Caco-2 (cell line): Measurements from ENCODE around the gene CENPX. TPM values are rescaled to one million over a fixed set of nuclear protein-coding genes. Genes with fewer than 3 reads are reported as not detected.

Experiments used
- BruUV-seq: library from RNA; stranded (reverse); fragments of 400-500 nt; replicated peaks from 2 replicates; lab custom pipeline; 2021; lab: Mats Ljungman, UMichigan
- CTCF ChIA-PET: fragments of 300-600 bp; sonication (Branson Sonifier 250); formaldehyde crosslinking; loops from one replicate; lab custom pipeline; 2022; ENCODE audit warnings: antibody characterized with exemption; lab: Charles Lee
- POLR2A ChIA-PET: fragments of 300-600 bp; sonication (Branson Sonifier 250); formaldehyde crosslinking; loops from one replicate; lab custom pipeline; 2022; ENCODE audit warnings: antibody characterized with exemption; lab: Charles Lee
- DNase-seq, 2 experiments: peaks; one replicate each; pipeline versions ENCODE4 v3.0.0 to v3.0.0-alpha.2; 2020 to 2022
- H3K27me3 ChIP-seq: replicated peaks from 2 replicates; pipeline ENCODE4 v1.6.0; 2011; ENCODE audit warnings: low read length; ENCODE audit not compliant: control insufficient read depth, insufficient read depth
- H3K36me3 ChIP-seq: 2 replicates; pipeline ENCODE4 v1.5.1; 2011; ENCODE audit warnings: low read length; ENCODE audit not compliant: control insufficient read depth, insufficient read depth
- H3K4me1 ChIP-seq: fragments of 250-450 bp; sonication (Bioruptor Pico); 2 replicates; pipeline ENCODE4 v1.5.1; 2020; ENCODE audit warnings: mild to moderate bottlenecking
- H3K4me3 ChIP-seq: 2 replicates; pipeline ENCODE4 v1.5.1; 2011; ENCODE audit warnings: low read depth, mild to moderate bottlenecking, control low read depth, low read length
- H3K9me3 ChIP-seq: fragments of 250-450 bp; sonication (Bioruptor Pico); 2 replicates; pipeline ENCODE4 v1.5.1; 2020; ENCODE audit warnings: mild to moderate bottlenecking, moderate library complexity
- H3K27ac Mint-ChIP-seq: one replicate; pipeline ENCODE4 v1.8.0; 2022; ENCODE audit warnings: mixed read lengths; ENCODE audit not compliant: unreplicated experiment
- H3K27me3 Mint-ChIP-seq: one replicate; pipeline ENCODE4 v1.8.0; 2022; ENCODE audit warnings: mixed read lengths; ENCODE audit not compliant: insufficient read depth, unreplicated experiment
- H3K36me3 Mint-ChIP-seq: one replicate; pipeline ENCODE4 v1.8.0; 2022; ENCODE audit warnings: mild to moderate bottlenecking, mixed read lengths; ENCODE audit not compliant: insufficient read depth, unreplicated experiment
- H3K4me1 Mint-ChIP-seq: one replicate; pipeline ENCODE4 v1.8.0; 2022; ENCODE audit warnings: low read depth, mixed read lengths; ENCODE audit not compliant: unreplicated experiment
- H3K4me3 Mint-ChIP-seq: one replicate; pipeline ENCODE4 v1.8.0; 2022; ENCODE audit warnings: mild to moderate bottlenecking, moderate library complexity, mixed read lengths; ENCODE audit not compliant: unreplicated experiment
- H3K9me3 Mint-ChIP-seq: one replicate; pipeline ENCODE4 v1.8.0; 2022; ENCODE audit warnings: mixed read lengths; ENCODE audit not compliant: unreplicated experiment
- CTCF ChIP-seq, 2 experiments: fragments of 200-600 bp in 1 of 2; IDR thresholded peaks; 1 replicate in 1 of 2; 2 replicates in 1 of 2; pipeline versions ENCODE4 v1.5.1 to v1.8.0; 2011 to 2022; ENCODE audit warnings: antibody characterized with exemption in 1 of 2, control low read depth in 1 of 2, inconsistent platforms in 1 of 2, low read depth in 1 of 2, low read length in 1 of 2, mild to moderate bottlenecking in 1 of 2, moderate library complexity in 1 of 2; ENCODE audit not compliant: insufficient read depth in 1 of 2, severe bottlenecking in 1 of 2, unreplicated experiment in 1 of 2
- intact Hi-C: fragments of 100-400 bp; cut with micrococcal nuclease; formaldehyde crosslinking; loops from one replicate; pipeline ENCODE4 v1.10.0; 2022; ENCODE audit not compliant: unreplicated experiment
- total RNA-seq: library from RNA; stranded (reverse); gene quantifications from 2 replicates; pipeline ENCODE4 v1.2.3, GENCODE V29; 2022

Gene CENPX
- total RNA-seq, 1 experiment from 2014 or later: 85.3 TPM

DNA sequence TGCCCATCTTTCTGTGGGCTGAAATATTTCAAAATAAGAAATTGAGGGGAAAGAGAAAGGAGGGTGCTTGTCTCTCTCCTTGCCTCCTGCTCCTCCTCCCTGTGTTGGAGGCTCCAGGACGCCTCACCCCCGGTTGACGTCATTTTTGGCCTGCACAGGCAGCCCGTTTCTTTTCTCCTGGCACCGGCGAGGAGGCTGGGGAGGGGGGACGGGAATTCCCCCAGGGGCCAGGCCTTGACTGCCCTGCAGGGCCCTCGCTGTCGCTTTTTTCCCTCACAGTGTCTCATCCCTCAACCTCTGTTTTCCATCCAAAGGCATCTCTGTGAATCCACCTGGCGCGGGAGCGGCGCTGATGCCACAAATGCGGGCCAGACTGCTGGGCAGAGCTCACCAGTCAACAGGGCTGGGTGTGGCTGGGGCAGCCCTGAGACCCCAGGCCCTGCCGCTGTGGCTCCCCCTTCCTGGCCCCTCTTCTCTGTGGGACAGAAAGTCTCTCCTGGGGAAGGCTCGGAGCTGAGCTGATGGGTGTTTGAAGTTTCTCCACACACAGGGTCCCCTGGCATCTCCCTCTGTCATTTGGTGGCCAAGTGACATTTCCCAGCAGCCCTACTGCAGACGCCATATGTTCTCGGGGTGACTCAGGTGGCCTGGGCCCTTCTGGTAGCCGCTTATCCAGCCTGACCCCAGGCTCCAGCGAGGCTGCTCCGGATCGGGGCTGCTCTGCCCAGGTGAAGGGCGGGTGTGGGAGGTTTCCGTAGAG lies 16.0 kb downstream of the CENPX start:
- Mint-ChIP-seq H3K4me3 (no peak overlapping the region), H3K27me3 (no peaks in the 10 kb centered on the region), H3K36me3 (peaks cover 17% of the 10 kb centered on the region), H3K9me3 (no peaks in the 10 kb centered on the region), H3K4me1 (no peaks in the 10 kb centered on the region), H3K27ac (no peak overlapping the region)
- Histone ChIP-seq H3K9me3 (no peaks in the 10 kb centered on the region), H3K4me1 (peaks cover 19% of the 10 kb centered on the region), H3K27me3 (no peaks in the 10 kb centered on the region), H3K36me3 (no peaks in the 10 kb centered on the region; the same call in 1 of the 2 replicates), H3K4me3 (no peak overlapping the region)
- intact Hi-C loops: no loop called here
- no peak for DNase-seq
- TF ChIP-seq CTCF (IDR thresholded peaks at IDR 0.05; ENCODE audit: insufficient read depth in 1 of 2, low read depth in 1 of 2, low read length in 1 of 2, severe bottlenecking in 1 of 2, unreplicated experiment in 1 of 2): no peak
- no TSS peak for BruUV-seq
- ChIA-PET POLR2A (no interaction called here), CTCF (no interaction called here)

DNA sequence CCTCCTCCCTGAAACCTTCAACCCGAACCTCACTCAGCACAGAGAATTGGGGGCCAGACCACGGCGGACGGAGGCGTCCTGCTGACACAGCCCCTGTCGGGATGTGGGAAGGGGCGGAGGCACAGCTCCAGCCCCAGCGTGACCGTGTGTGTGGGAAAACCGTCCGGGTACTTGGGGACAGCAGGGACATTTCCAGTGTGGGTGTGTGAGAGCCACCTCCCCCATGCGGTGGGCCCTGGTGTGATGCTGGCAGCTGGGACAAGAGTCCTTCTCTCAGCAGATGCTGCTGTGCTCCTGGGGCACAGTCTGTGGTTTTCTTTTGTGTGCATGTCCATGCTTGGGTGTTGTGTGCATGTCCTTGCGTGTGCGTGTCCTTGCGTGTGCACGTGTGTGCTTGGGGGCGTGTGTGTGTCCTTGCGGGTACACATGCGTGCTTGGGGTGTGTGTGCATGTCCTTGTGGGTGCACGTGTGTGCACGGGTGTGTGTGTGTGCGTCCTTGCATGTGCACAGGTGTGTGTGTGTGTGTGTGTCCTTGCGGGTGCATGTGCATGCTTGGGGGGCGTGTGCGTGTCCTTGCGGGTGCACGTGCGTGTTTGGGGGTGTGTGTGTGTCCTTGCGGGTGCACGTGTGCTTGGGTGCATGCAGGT lies 16.9 kb downstream of the CENPX start:
- DNase-seq: no peak
- BruUV-seq: no TSS peak
- no peak overlapping the region for H3K4me3 Mint-ChIP-seq
- H3K4me1 Mint-ChIP-seq: no peaks in the 10 kb centered on the region
- intact Hi-C loops: no loop called here
- no peak overlapping the region for H3K4me3 ChIP-seq
- no peaks in the 10 kb centered on the region for H3K9me3 Mint-ChIP-seq
- H3K36me3 Mint-ChIP-seq: peaks cover 16% of the 10 kb centered on the region
- CTCF ChIA-PET: interaction anchor here (0.5 kb wide), 1 partner anchor 162 kb away, joined by 3 read pairs; no protein-coding TSS in a partner anchor
- H3K9me3 ChIP-seq: no peaks in the 10 kb centered on the region
- H3K27me3 ChIP-seq: no peaks in the 10 kb centered on the region
- H3K27me3 Mint-ChIP-seq: no peaks in the 10 kb centered on the region
- H3K27ac Mint-ChIP-seq: no peak overlapping the region
- POLR2A ChIA-PET: no interaction called here
- peaks cover 19% of the 10 kb centered on the region for H3K4me1 ChIP-seq
- TF ChIP-seq CTCF (IDR thresholded peaks at IDR 0.05; ENCODE audit: insufficient read depth in 1 of 2, low read depth in 1 of 2, low read length in 1 of 2, severe bottlenecking in 1 of 2, unreplicated experiment in 1 of 2): no peak
- no peaks in the 10 kb centered on the region; the same call in 1 of the 2 replicates for H3K36me3 ChIP-seq

DNA sequence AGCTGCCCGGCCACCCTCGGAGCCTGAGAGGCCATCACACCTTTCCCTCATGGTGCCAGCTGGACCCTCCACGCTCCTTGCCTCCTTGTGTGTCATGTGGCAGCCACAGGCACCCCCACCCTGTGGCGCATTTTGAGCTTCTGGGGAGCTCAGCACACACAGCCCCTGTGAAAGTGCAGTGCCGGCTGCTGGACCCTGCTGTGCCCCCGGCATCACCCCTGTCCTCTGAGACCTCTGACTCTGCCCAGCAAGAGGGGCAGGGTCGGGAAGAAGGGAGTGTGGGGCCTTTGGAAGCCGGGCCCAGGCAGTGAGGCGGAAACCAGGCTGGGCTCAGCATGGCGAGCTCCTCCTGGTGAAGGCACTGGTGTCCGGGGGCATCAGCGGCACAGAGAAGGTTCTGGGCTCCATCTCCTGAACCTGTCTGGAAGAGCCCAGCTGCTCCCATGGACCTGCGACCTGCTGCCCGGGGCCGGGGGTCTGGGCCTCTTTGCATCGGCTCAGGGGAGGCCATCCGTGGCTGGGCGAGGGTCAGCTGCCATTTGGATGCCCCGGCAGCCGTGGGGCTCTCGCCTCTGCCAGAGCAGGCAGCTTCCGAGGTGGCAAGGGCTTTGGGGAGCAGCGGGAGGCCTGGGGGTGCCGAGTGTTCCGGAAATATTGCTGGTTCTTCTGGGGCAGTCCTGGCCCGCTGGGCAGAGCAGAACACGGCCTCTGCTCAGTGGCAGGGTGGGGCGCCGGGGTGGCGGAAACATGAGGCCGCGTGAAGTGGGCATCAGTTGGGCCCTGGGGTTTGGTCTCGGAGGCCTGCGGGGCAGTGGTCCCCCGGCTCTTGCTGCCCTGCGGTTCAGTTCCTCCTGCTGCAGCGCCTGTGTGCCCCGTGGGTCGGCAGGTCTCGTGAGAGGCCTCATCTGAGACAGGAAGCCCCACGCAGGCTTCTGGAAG lies 17.9 kb downstream of the CENPX start:
- no peaks in the 10 kb centered on the region for H3K9me3 Mint-ChIP-seq
- ChIA-PET CTCF (interaction anchor here (1.9 kb wide), 1 partner anchor 15 kb away, joined by 9 read pairs; no protein-coding TSS in a partner anchor), POLR2A (no interaction called here)
- peaks cover 17% of the 10 kb centered on the region for H3K36me3 Mint-ChIP-seq
- intact Hi-C loops: no loop called here
- no peaks in the 10 kb centered on the region; the same call in 1 of the 2 replicates for H3K36me3 ChIP-seq
- no peaks in the 10 kb centered on the region for H3K4me1 Mint-ChIP-seq
- no peak for DNase-seq
- no TSS peak for BruUV-seq
- no peak overlapping the region for H3K4me3 ChIP-seq
- H3K4me1 ChIP-seq: peaks cover 19% of the 10 kb centered on the region
- H3K9me3 ChIP-seq: no peaks in the 10 kb centered on the region
- H3K4me3 Mint-ChIP-seq: no peak overlapping the region
- no peaks in the 10 kb centered on the region for H3K27me3 Mint-ChIP-seq
- no peak overlapping the region for H3K27ac Mint-ChIP-seq
- no peaks in the 10 kb centered on the region for H3K27me3 ChIP-seq
- TF ChIP-seq CTCF (IDR thresholded peaks at IDR 0.05; ENCODE audit: insufficient read depth in 1 of 2, low read depth in 1 of 2, low read length in 1 of 2, severe bottlenecking in 1 of 2, unreplicated experiment in 1 of 2): no peak
